MM.1S (cell line): ENCODE results near the gene EREG.
"Not testable (repeated sequence)": the region's sequence is repeated elsewhere in the genome, so short reads cannot be mapped to it uniquely, and the experiment has no call there.

ENCODE experiments used
- CTCF ChIP-seq: fragments of 300-600 bp; sonication (generic); IDR thresholded peaks from 2 replicates; pipeline ENCODE4 v1.5.1; 2016; ENCODE audit warnings: antibody characterized with exemption, low read length, mixed read lengths
- EZH2 ChIP-seq: fragments of 300-600 bp; sonication (generic); optimal IDR thresholded peaks from 2 replicates; pipeline ENCODE3; 2017; ENCODE audit warnings: low read depth, mild to moderate bottlenecking, antibody characterized with exemption, low read length, mixed read lengths

DNA sequence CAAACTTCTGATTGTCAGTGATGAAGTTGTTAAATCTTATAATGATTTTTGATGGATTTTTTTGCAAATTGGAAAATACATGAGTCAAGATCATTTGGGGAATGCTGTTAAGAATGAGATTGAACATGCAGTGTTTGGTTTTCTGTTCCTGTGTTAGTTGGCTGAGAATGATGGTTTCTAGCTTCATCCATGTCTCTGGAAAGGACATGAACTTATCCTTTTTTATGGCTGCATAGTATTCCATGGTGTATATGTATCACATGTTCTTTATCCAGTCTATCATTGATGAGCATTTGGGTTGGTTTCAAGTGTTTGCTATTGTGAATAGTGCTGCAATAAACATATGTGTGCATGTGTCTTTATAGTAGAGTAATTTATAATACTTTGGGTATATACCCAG is 24.5 kb upstream of the EREG start:
- TF ChIP-seq CTCF, EZH2: not testable (repeated sequence)
